Activated CD4-positive, alpha-beta T cell treated with anti-CD3 and anti-CD28 coated beads, Interleukin-2, amount 50 U/mL, for 16 hours (primary cell): ENCODE measurements around the gene SLC35F3.

Source experiments
- DNase-seq: peaks from one replicate; pipeline ENCODE4 v3.0.0-alpha.2; 2020

The SLC35F3 gene

DNA sequence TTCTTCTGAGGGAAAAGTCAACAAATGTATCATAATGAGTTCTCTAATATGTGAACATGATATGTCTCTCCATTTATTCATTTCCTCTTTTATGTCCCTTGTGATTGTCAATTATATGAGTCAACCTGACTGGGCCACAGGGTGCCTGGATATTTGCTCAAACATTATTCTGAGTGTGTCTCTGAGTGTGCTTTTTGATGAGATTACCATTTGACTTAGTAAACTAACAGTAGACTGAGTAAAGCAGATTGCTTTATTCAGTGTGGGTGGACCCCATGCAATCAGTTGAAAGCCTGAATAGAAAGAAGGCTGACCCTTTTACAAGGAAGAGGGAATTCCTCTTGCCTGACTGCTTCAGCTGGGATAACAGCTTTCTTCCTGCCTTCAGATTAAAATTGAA, 142.6 kb downstream of the SLC35F3 start:
- no peak for DNase-seq

DNA sequence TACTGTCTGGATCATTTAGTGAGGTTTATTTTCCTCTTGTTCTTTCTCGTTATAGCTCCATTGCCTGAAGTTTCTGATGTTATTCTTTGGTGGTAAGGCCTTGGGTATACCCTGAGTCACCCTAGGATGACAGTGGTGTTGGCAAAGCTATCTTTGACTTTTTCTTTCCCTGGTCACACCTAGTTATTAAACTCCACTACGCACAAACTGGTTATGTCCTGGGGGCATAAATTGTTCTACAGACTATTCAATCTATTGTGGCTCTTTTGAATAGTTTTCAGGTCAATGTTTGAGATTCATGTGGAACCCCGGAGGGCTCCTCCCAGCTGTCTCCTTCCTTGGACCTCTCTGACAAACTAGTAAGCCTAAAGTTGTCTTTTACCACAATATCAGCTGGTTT, 157.7 kb downstream of the SLC35F3 start:
- DNase-seq, result no peak

- DNase-seq, result peak; percentile 67
Observed at GRCh38 chr1:234065794-234066447, 161.4 kb downstream of the SLC35F3 start.

DNA sequence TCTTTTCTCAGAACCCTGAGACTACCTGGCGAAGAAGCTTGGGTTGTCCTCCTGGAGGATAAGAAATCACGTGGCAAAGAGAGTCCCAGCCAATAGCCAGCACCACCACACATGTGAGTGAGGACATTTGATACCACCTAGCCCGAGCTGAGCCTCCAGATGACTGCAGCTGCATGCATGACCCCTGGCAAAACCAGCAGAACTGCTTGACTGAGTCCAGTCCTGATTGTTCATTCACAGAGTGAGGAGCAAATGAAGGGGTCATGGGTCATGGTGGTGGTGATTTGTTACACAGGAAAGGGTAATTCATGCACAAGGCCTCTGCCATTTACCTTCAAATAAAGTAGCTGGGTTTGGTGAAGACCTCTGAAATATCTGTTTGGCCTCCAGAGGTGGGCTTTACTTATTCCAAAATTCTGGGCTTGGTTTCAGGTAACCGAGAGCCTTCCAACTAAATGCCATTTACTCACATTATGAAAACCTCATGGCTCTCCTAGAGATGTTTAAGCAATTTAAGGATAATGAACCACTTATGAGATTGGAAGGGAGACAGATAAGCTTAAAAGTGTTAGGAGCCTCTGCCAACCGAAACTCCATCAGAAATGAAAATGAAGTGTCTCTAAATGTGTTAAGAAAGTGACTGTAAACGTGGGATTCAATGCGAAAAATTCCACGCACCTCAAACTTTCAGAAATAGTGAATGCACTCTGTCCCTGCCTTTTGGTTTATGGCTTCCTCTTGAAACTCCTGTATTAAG, 163.3 kb downstream of the SLC35F3 start:
- DNase-seq, result no peak

GRCh38 chr1:234069760-234070159, 165.3 kb downstream of the SLC35F3 start:
- no peak for DNase-seq

- no peak for DNase-seq
Observed at GRCh38 chr1:234072793-234073192, 168.3 kb downstream of the SLC35F3 start.

GRCh38 chr1:234078143-234078542, 173.7 kb downstream of the SLC35F3 start:
- no peak for DNase-seq

- DNase-seq, result no peak
Observed at GRCh38 chr1:234079896-234080295, 175.4 kb downstream of the SLC35F3 start.

DNA sequence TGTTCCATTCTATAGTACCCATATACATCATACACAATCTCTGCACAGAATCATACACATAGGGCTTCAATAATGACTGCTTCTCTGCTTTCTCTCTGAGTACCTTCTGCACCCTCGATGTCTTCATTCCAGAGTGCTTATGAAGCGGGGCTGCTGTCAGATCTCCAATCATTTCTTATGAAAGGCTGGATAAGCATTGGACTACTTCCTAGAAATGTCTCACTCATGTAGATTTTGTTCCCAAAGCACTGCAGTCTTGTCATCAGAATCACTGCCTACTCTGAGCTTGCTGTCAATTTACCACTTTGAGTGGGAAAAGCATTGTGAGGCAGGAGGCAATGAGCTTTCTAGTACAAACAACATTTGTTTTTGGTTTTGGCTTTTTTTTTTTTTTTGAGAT, 179.0 kb downstream of the SLC35F3 start:
- no peak for DNase-seq

GRCh38 chr1:234089396-234089795, 184.9 kb downstream of the SLC35F3 start:
- DNase-seq, result no peak

DNA sequence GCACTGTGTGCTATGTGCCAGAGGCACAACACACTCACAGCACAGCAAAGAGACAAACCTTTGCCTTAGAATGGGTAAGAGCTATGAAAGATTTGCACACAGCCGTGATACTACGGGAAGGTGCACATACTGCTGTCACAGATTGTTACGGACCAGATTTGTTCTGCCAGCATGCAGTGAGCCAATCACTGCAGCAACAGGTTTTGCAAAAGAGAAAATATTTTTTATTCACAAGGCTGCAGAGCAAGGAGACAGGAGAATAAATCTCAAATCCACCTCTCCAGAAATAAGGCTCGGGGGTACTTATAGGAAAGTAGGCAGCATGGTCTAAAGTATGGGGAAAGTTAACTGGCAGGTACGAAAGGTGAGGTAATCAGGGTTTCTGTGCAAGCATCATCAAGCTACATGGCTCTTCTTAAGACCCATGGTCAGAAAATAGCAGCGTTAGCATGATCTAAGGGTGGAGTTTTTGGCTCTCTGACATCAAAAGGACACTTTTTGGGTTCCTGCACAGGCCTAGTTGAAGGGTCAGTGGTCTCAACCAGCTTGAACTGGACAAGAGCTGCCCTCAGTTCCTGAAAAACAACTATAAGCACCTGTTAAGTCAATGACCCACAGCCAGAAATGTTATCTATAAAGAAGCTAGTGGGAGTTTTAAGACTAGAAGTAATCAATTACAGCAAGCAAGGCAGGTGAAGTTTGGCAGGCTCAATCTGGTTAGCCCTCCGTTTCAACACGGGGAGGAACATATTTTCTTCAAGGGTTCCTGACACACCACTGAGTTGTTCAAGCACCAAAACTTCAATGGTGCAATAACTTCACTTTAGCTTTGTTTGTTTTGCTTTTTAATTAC, 186.0 kb downstream of the SLC35F3 start:
- DNase-seq, result no peak

DNA sequence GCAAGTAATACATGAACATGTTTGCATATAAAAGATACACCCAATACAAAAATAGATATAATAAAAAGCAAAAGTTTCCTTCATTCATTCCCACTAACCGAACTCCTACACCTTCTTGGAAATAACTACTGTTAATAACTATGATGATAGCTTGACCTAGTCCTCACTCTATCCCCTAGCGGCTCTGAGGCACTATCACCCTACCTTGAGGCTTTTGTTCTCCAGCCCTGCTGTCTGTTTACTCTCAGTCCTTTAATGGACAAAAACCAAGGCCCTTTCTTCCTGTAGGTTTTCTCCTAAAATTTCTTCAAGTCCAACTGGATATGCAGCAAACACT, 186.6 kb downstream of the SLC35F3 start:
- no peak for DNase-seq

GRCh38 chr1:234091876-234092275, 187.4 kb downstream of the SLC35F3 start:
- no peak for DNase-seq

DNA sequence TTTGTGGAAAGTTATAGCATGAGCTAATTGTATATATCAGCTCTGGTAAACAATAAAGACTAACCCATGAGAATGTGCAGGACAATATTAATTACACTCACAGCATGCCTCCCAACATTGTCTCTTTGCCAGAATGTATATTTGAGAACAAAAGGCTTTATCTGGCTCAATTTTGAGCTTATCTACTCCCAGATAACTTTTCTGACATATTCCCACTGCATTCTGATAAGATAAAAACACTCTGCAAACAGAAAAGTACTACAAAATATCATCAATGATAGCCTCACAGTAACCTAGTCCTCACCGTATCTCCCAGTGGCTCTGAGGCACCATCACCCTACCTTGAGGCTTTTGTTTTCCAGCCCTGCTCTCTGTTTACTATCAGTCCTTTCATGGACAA, 188.6 kb downstream of the SLC35F3 start:
- no peak for DNase-seq

GRCh38 chr1:234093741-234094140, 189.3 kb downstream of the SLC35F3 start:
- no peak for DNase-seq

- no peak for DNase-seq
Observed at GRCh38 chr1:234094172-234094571, 189.7 kb downstream of the SLC35F3 start.

GRCh38 chr1:234096161-234096770, 191.8 kb downstream of the SLC35F3 start:
- no peak for DNase-seq

GRCh38 chr1:234102583-234102982, 198.1 kb downstream of the SLC35F3 start:
- DNase-seq, result no peak

GRCh38 chr1:234103198-234103597, 198.7 kb downstream of the SLC35F3 start:
- no peak for DNase-seq

- DNase-seq, result no peak
Observed at GRCh38 chr1:234106032-234106431, 201.6 kb downstream of the SLC35F3 start.

DNA sequence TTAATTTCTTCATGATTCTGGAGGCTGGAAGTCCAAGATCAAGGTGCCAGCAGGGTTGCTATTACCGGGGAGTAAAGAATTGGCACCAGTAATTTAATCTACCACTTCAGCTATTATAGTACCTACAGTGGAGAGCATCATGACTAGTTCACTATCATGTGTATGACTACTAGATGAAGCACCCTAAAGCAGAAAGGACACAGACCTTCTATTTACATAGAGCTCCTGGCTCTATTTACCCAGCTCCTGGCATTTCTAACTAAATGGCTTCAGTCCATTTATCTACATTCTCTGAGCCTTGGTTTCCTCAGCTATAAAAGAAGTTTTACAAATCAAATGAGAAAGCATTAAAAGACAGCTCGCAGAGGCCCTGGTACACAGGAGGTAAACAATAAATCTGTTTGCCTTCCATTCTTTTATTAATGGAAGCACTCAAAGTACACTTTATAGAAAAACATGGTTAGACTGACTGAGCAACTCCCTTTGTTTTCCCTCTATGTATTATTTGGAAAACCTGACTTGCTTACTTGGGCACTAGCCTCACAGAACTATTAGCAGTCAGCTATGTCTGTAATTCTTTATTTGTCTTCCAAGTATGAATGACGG, 203.0 kb downstream of the SLC35F3 start:
- DNase-seq, result no peak

DNA sequence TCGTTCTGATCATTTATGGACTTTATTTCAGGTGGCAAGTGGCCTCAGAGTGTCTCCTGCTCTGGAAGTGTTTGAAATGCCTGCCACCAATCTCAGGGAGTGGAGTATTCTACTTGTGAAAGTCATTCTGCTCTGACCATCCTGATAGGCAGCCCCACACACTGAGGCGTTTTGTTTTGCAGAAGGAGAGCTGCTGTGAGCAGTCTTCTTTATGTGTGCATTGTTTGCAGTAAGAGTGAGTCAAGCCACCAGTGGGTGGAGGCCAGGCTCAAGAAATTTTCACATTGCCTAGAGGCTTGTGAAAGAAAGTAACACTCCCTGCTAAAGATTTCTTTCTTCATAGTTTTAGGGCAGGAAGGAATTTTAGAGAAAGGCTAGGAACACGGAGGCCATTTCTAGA, 204.4 kb downstream of the SLC35F3 start:
- DNase-seq, result no peak

DNA sequence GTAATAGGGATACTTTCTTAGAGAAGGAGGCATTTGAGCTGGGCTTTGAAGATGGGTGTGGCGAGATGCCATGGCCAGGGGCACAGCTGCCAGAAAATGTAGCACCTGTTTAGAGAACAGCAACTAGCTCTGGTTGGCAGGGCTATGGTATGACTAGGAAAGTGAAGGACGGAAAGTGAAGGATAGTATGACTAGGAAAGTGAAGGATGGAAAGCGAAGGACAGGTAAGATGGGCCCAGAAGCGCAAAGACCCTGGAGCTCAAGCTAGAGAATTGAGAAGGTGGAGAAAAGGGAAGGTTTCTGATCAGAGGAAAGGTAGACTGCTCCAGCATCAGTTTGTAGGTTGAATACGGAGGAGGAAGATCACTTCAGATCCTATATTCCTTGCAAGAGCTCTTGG, 205.4 kb downstream of the SLC35F3 start:
- DNase-seq, result no peak
